Kidney tubule cell (primary cell): ENCODE measurements around the gene PRKCE.
"Not testable (repeated sequence)": the region's sequence is repeated elsewhere in the genome, so short reads cannot be mapped to it uniquely, and the experiment has no call there.

ENCODE experiments used
- DNase-seq: peaks from one replicate; pipeline ENCODE4 v3.0.0-alpha.2; 2018; ENCODE audit warnings: low spot score

The PRKCE gene

DNA sequence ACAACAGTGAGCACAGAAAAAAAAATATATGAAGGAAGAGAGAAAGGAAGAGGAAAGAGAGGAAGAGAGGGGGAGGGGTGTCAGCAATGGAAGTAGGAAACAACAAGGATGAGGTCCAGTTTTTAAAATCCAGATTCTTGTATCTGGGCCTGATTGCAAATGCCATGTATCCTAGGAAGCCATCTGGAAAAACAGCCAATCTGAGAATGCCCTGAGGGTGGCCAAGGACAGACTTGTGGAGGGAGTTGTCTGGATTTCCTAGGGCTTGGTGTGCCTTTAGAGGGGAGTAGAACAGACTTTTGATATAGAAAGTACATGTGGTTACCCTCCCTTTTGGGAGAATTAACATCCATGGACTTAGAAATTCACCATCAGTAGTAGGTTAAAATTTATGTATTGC lies 47.1 kb downstream of the PRKCE start:
- DNase-seq, result no peak

DNA sequence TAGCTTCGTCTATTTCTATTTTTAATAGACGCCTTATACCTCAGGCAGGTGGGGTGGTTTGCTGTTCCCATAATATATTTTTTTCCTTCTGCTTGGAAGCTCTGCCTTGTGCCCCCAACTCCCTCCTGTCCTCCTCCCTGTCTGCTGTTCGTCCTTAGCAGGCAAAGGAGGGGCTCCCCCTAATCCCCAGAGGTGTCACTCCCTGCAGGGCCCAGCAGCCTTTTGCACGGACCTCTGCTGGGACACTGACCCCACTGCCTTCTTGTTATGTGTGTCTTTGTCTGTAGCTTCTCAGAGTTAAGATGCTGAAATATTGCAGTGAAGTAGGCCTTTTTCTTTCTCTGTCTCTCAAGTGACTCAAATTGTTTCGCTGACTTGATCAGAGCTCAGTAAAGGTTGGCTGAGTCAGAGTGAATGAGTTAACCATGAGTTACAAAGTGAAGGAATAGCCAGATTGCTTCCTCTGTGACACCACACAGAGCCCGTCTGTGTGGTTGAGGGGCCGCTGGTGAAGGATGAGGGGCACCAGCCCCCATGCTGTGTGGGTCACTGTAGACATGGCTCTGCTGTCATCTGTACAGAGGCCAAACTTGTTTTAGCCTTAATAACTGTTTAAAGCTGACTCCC lies 47.7 kb downstream of the PRKCE start:
- DNase-seq, result peak; percentile 82

DNA sequence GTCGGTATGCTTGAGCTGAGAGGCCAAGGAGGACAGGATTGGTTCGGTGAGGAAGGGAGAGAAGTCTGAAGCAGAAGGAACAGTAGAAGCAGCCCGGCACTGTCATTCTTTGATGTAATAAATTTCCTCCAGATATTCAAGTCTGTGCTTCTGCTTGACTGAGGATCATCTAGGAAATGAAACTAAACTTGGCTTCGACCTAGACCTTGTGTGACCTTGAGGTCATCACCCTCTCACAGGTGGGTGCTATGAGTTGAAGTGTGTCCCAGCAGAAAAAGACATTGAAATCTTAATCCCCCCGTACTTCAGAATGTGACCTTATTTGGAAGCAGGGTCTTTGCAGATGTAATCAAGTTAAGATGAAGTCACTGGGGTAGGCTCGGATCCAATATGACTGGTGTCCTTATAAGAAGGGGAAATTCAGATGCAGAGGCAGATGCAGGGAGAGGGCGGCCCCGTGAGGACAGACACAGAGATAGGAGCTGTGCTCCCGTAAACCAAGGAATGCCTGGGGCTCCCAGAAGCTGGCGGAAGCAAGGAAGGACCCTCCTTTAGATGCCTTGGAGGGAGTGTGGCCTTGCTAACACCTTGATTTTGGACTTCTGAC lies 49.0 kb downstream of the PRKCE start:
- no peak for DNase-seq

DNA sequence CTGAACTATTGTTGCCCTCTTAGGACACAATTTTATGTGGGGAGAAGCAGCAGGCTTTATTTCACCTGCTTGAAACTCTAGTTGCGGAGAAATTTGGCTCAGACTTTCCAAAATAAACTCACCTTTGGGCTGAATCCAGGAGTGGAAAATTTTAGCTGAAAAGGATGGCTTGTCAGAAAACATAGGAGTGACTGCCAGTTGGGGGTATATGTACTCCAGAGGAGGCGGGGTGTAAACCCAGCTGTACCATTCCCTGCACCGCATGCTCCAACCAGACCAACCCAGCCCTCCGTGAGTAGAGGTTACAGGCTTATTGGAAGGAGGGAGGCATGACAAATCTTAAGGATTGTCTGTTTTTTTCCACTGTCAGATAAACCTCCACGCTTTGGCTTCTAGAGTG lies 53.8 kb downstream of the PRKCE start:
- no peak for DNase-seq

DNA sequence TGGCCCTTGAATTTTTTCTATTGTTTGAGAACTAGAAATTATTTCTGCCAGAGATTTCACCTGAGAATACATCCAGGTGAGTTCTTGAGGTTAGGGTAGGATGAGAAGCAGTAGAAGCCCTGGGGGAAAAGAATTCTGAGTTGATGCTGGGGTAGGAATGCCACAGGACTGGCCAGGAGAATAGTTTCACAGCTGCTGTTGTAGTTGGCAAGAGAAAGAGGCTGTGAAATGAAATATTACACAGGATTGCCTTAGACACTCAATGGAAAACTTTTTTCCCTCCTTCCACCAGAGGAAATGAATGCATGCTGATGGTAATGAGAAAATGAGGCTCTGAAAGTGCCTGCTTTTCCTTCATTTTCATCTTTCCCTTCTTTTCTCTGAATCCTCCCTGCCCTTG lies 54.6 kb downstream of the PRKCE start:
- no peak for DNase-seq

DNA sequence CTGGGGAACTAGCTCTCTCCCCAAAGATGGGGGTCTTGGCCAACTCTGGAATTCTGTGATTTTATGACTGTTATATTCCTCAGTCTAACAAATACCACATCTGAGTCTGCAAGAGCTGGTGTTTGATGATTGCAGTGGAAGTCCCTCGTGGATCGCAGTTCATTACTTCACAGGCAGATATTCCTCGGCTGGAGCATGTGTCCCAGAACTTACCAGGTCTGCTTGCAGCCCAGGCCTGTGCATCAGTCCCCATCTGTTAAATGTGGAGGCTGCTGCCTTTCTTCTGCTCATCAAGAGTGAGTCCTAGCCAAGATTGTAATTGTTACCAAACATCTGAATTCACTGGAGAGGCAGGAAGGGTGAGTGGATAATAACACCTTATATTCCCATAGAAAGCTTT lies 55.5 kb downstream of the PRKCE start:
- no peak for DNase-seq

DNA sequence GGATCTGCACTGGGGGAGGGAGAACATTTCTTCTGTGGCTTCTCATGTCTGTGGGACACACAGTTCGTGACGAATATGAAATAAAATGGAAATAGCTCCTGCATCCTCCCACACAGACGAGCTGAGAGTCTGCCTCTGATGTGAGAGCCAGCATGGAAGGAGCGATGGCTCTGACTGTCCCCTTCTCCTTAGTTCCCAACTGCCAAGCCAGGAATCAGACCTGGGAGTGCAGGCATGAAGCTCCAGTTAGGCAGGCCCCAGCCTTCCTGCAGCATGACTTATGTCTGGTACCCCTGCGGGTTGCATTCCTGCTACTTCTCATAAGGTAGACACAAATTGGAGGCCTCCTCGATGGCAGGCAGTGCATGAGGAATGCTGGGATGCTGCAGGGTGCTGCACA lies 56.2 kb downstream of the PRKCE start:
- no peak for DNase-seq

DNA sequence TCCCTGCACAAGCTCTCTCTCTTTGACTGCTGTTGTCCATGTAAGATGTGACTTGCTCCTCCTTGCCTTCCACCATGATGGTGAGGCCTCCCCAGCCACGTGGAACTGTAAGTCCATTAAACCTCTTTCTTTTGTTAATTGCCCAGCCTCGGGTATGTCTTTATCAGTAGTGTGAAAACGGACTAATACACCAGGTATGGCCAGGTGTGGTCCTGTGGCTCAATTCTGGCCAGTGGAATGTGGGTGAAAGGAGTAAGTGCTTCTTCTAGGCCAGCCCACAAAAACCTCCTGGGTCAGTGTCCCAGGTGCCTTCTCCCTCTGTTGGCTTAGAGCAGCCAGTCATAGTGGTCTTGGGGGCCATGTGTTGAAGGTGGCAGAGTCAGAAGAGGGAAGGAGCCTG lies 57.0 kb downstream of the PRKCE start:
- DNase-seq, result no peak

DNA sequence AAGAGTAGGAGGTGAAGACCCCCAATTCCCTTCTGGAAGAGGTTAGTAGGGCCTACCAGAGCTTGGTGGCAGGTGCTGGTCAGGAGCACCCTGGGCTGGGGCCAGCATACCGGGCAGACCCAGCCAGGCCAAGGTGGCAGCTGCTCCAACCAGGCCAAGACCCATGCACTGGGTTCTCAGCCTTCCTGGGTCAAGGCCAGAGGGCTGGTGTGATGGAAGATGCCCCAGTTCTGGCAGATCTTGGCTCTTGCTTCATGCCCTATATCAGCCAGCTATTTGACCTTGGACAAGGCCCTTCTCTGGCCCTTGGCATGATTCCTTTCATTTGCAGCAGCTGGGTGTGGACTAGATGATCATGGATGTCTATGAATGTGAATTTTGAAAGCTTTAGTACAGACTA lies 57.7 kb downstream of the PRKCE start:
- DNase-seq, result no peak

DNA sequence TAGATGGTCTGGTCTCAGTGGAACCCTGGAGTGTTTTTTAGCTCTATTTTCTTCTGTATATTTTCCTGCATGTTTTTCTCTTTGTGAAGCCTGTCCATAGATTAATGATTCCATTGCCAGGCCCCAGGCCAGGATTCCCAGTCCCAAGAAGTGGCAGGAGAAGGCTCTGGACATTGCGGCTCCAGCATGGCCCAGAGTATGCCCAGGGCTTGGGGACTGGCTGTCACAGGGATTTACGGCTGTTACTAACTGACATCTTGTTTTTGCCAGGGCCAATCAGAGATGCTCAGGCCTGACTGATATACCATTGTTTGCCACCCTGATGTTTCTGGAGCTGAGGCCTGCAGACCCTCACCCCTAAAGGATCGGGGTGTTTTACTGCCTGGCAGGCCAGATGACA lies 59.0 kb downstream of the PRKCE start:
- no peak for DNase-seq

DNA sequence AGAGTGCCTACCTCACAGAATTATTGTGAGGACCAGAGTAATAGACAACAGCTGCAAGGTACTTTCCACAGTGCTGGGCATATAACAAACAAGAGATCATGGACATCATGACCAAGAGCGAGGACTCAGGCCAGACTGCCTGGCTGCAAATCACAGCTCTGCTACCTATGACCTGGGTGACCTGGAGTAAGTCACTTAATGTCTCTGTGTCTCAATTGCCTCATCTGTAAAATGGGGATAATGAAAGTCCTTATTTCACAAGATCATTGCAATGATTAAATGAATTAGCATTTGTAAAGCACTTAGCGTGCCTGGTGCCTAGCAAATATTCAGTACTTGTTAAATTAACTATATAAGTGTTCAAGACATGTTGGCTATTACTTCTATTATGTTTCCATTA lies 59.7 kb downstream of the PRKCE start:
- DNase-seq, result no peak

DNA sequence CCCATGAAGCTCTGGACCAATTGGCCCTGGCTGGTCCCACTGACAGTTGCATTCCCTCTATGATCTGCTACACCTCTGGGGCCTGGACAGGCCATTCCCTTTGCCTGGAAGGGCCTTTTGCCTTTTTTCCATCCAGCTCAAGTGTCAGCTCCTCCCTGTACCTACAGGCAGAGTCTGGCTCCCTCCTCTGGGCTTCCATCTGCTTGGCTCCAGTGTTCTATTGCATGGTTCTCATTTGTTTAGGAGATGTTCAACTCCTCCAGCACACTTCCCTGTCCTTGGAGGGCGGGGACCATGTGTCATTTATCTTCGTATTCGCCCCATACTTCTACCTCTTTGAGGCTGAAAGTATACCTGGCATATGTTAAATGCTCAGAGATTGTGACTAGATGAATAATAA lies 61.1 kb downstream of the PRKCE start:
- no peak for DNase-seq

DNA sequence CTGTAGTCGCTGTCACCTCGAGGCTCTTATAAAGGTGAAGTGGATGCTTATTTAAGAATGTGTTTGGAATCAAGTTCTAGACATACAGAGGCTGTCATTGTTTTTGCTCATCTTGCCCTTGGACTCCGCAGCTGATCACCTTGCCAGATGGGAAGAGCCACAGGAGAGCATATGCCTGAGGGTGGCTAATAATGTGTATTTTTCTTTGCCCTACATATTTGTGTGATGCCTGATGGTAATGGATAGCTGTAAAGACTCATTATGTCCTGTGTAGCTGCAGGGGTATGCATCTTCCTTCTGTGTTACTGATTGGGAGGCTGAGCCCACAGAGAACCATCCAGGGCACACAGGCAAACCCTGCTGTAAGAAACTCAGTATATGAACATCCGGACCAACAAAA lies 61.7 kb downstream of the PRKCE start:
- DNase-seq, result no peak

DNA sequence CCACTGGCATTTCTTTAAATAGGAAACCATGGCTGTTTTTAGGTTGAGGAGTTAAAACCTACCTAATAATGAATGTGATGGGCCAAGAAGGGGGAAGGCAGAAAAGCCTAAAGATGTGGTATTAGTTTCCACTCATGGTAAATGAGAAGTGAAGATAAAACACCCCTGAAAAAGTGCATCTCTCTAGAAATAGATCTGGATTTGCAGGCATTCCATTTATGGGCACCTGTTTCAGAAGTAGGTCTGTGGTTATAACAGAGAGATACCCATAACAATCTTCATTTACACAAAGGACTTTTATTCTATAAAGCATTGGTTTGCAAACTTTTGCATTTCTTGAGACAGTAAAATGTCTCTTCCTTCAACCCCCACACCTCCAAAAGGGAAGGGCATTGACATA lies 62.1 kb downstream of the PRKCE start:
- no peak for DNase-seq

DNA sequence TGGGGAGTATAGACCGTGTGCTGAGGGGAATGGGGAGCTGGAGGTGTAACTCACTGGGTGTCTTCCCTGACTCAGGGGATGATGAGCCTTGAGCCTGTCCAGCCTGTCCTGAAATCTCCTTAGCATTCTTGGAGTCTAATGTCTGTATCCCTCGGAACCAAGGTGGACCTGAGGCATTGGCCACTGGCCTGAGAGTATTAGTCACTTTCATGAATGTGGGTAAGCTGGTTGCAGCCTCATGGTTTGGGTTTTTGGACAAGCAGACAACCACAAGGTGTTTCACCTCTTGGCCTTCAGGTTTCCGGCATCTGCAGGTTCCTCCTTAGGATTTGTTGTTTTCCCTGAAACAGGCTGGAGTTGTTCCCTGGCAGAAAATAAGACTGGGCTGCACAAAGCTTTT lies 63.2 kb downstream of the PRKCE start:
- peak; percentile 13 for DNase-seq

DNA sequence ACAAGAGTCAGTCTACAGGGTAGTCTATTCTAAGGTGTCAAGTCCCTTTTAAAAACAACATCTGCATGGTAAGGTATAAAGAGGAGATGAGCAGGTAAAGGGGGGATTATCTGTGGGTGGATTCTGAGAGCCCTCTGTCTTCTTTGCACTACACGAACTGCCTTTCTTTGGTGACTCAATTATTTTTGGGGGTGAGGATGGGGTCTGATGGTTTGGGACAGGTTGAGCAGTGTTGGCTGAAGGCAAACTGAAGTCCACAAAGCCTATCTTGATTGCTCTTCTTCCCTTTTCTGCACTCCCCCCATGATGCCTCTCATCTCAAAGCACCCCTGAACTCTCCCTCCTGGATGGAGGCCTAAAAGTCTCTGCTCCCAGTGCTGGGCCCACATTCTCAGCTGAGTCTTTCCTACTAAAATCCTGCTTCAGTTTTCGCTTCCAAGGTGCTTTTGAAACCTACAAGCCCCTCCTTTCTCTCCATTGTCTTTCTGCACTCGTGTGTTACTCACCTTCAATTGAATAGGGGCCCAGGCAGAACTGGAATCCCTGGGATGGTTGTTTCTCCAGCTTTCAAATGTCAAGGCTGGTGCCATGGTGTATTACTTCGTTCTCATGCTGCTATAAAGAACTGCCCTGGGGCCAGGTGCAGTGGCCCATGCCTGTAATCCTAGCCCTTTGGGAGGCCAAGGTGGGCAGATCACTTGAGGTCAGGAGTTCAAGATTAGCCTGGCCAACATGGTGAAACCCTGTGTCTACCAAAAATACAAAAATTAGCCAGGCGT lies 64.3 kb downstream of the PRKCE start:
- DNase-seq, result no peak

DNA sequence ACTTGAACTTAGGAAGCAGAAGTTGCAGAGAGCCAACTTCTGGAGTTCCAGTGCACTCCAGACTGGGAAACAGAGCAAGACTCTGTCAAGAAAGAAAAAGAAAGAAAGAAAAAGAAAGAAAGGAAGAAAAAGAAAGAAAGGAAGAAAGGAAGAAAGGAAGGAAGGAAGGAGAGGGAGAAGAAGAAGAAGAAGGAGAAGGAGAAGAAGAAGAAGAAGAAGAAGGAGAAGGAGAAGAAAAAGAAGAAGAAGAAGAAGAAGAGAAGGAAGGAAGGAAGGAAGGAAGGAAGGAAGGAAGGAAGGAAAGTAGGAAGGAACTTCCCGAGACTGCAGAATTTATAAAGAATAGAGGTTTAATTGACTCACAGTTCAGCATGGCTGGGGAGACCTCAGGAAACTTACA lies 65.0 kb downstream of the PRKCE start:
- not testable (repeated sequence) for DNase-seq

DNA sequence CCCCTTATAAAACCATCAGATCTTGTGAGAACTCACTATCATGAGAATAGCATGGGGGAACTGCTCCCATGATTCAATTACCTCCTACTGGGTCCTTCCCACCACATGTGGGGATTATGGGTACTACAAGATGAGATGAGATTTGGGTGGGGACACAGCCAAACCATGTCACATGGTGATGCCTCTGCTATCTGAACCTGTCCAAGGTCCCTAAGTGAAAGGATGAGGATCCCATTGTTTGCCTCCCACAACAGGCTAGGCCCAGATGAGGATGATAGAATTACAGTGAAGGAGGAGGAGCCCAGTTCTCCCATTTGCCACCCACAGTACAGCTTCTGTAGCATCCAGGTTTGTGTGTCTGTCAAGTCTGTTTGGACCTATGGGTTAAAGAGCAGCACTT lies 65.4 kb downstream of the PRKCE start:
- no peak for DNase-seq

DNA sequence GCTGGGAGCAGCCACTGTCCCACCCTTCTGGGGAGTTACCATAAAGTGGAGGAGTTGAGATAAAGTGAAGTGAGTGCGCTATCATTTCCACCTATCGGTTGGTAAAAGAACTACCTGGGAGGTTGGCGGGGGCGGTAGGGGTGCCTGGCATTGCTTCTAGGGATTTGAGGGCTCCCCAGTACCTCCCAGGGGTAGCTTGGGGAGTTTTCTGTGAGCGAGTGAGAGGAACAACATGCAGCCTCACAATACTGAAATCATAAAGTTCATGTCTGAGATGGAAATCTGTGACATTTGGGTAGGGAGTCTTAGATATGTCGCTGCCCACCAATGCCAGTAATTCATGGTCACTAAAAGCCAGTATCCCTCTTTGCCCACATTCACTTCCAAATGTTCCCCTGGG lies 68.7 kb downstream of the PRKCE start:
- DNase-seq, result no peak

DNA sequence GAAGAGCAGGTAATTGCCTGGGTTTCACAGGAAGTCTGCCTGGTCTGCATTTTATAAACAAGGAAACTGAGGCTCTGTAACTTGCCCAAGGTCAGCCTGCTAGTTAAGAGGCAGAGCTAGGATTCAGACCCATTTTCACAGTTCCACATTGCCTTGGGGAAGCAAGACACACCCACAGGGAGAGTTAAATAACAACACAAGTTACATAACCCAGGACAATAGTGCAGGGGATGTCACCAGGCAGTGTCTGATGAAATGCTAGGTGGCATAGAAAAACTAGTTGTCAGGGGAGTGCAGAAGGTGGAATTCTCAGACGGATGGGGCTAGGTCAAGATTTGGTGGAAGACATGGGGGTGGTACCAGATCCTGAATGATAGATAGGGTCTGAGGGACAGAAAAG lies 69.7 kb downstream of the PRKCE start:
- no peak for DNase-seq

DNA sequence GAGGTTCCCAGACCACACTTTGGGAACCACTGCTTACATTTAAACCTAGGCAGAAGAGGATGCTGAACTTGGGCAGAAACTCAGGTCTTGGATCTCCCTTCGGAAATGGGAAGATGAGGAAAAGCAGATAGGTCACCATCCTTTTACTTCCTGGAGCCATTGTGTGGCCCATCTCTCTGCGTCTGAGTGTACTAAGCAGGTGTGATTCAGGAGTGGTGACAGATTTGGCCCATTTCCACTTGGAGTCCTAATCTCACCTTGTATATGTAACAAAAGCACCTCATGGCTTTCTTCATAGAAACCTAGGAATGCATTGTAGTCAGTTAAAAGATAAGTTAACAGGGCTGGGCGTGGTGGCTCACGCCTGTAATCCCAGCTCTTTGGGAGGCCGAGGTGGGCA lies 71.0 kb downstream of the PRKCE start:
- no peak for DNase-seq

DNA sequence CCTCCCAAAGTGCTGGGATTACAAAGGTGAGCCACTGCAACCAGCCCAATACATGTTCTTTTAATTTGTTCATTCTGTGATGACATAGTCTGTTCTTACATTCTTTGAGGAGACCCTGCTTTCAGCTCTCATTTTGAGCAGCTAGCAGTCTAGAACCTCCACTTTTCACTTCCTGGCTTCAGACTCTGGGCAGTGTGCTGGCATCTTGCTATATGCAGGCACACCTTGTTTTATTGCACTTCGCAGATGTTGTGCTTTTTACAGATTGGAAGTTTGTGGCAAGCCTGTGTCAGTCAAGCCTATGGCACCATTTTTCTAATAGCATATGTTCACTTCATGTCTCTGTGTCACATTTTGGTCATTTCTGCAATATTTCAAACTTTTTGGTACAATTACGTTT lies 72.4 kb downstream of the PRKCE start:
- no peak for DNase-seq

DNA sequence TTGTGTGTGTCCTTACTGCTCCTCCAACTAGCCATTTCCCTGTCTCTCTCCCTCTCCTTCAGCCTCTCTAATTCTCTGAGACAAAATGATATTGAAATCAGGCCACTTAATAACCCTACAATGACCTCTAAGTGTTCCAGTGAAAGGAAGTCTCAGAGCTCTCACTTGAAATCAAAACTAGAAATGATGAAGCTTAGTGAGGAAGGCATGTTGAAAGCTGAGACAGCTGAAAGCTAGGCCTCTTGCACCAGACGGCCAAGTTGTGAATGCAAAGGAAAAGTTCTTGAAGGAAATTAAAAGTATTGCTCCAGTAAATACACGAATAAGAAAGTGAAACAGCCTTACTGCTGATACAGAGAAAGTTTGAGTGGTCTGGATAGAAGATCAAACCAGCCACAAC lies 72.9 kb downstream of the PRKCE start:
- no peak for DNase-seq

DNA sequence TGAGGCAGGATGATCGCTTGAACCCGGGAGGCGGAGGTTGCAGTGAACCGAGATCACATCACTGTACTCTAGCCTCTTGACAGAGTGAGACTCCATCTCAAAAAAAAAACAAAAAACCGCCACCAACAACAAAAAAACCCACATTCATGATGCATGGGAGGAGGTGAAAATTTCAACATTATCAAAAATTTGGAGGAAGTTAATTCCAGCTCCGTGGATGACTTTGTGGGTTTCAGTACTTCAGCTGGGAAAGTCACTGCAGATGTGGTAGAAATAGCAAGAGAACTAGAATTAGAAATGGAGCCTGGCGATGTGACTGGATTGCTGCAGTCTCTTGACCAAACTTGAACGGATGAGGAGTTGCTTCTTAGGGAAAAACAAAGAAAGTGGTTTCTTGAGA lies 74.3 kb downstream of the PRKCE start:
- no peak for DNase-seq
